Adrenal gland (tissue), 5 donors: Measurements from ENCODE around the gene SPAG9.

Experiments
- POLR2A ChIP-seq, 2 donors: fragments of 450-650 bp; IDR thresholded peaks; one replicate each; pipeline ENCODE4 v1.6.1; 2017; ENCODE audit warnings: antibody characterized with exemption in 2 of 2, mild to moderate bottlenecking in 2 of 2, moderate library complexity in 1 of 2
- TF ChIP-seq, protein P1 (sequence below), 6 experiments: fragments of 450-650 bp in 4 of 6; fragments of 200-600 bp in 2 of 6; sonication (generic) in 1 of 6; IDR thresholded peaks; 1 replicate in 5 of 6; 2 replicates in 1 of 6; pipeline versions ENCODE4 v1.5.1 to v1.8.0; 2016 to 2021; ENCODE audit warnings: antibody characterized with exemption in 6 of 6, mild to moderate bottlenecking in 2 of 6, moderate library complexity in 1 of 6
- donor health status: DM: no; HTN: no; CAD: no.

DNA sequence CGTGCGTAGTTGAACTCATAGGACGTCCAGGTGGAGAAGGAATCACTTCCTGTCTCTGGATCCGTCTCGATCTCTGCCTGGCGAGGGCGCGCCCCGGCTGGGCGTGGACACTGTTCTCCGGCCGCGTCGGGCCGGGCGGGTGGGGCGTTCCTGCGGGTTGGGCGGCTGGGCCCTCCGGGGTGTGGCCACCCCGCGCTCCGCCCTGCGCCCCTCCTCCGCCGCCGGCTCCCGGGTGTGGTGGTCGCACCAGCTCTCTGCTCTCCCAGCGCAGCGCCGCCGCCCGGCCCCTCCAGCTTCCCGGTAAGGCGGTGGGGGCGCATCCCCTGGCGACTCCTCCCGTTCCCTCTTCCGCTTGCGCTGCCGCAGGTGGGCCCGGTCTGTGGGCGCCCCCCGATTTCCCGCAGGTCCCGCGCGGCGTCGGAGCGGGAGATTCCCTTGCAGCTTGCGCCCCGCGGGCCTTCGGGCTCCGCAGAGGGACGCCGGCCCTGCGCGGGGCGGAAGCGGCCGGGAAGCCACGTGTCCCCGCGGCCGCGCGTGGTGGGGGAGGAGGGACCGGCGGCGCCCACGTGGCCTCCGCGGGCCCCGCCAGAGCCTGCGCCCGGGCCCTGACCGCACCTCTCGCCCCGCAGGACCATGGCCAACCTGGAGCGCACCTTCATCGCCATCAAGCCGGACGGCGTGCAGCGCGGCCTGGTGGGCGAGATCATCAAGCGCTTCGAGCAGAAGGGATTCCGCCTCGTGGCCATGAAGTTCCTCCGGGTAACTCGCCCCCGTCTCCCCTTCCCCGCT, 45.7 kb upstream of the SPAG9 start, which contains the start of gene NME2:
- TF ChIP-seq, protein P1, sequence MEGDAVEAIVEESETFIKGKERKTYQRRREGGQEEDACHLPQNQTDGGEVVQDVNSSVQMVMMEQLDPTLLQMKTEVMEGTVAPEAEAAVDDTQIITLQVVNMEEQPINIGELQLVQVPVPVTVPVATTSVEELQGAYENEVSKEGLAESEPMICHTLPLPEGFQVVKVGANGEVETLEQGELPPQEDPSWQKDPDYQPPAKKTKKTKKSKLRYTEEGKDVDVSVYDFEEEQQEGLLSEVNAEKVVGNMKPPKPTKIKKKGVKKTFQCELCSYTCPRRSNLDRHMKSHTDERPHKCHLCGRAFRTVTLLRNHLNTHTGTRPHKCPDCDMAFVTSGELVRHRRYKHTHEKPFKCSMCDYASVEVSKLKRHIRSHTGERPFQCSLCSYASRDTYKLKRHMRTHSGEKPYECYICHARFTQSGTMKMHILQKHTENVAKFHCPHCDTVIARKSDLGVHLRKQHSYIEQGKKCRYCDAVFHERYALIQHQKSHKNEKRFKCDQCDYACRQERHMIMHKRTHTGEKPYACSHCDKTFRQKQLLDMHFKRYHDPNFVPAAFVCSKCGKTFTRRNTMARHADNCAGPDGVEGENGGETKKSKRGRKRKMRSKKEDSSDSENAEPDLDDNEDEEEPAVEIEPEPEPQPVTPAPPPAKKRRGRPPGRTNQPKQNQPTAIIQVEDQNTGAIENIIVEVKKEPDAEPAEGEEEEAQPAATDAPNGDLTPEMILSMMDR (IDR thresholded peaks at IDR 0.05), result no peak
- TF ChIP-seq POLR2A (IDR thresholded peaks at IDR 0.05), result peak; percentile 57 to 75
